GM21723 (cell line): ENCODE measurements around the gene HYAL2.

Source experiments
- ATAC-seq: cut with Tn5 transposase; IDR thresholded peaks from one replicate; pipeline ENCODE4 v1.9.1; 2021; ENCODE audit warnings: mild to moderate bottlenecking, moderate library complexity; ENCODE audit not compliant: unreplicated experiment

HYAL2 gene

DNA sequence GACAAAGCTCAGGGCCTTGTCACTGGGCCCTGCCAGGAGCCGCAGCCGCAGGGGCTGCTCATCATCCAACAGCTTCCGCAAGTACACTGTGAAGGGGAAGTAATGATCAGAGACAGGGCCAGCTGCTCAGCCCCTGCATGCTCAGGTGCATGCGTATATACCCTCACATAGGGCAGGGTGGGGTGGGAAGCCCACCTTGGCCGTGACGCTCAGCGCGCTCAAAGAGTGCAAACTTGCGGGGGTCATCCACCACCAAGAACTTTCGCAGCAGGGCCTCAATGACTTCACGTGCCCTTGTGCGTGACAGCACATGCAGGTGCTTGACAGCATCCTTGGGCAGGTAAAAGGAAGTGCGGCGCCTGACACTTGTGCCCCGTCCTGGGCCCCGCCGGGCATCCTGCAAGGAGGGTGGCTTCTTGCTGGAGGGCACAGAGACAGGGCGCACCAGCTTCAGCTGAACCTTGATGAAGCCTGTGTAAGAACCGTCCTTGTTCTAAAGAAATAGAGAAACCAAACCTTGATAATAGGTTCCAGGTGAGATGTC, 8.9 kb upstream of the HYAL2 start:
- ATAC-seq: no peak

DNA sequence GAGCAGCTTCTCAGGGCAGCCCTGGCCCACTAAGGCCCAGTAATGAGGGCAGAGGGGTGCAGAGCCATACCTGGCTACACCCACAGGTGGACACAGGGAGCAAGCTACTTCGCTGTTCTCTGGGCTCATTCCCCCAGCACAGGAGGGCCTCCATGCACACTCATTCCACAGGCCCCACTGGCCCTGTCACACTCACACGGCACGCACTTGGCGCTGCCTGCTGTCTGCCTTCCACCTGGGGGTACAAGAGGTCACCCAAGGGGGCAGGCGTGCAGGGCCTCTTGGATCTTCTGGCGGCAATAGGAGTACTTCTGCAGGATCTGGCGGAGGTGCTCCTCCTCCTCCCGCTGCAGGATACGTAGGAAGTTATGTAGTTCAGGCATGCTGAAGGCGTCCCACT, 7.8 kb upstream of the HYAL2 start:
- no peak for ATAC-seq

GRCh38 chr3:50327943-50328691, 5.6 kb upstream of the HYAL2 start, which contains the start of gene TUSC2:
TUSC2 (minus strand) TSS chr3:50328223; CDS start chr3:50328099, 124 bp downstream.
- ATAC-seq: peak; percentile 85

DNA sequence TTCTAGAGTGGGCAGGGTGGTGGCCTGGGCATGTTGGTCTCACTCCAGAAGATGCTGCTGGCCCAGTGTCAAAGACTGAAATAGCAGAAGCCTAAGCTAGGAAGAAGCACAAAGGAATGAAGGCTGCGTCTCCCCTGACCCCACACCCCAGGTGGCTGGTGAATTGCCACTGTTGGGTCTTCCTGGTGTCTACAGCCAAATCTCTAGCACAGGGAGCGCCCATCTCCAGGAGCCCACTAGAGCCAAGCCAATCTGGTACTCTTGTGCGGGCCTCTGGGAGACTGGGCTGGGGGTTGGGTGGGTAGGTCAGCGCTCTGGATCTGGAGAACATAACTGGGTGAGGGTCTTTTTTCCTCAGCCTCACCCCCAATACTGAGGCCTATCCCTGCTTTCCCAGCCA, 4.6 kb upstream of the HYAL2 start:
- no peak for ATAC-seq

DNA sequence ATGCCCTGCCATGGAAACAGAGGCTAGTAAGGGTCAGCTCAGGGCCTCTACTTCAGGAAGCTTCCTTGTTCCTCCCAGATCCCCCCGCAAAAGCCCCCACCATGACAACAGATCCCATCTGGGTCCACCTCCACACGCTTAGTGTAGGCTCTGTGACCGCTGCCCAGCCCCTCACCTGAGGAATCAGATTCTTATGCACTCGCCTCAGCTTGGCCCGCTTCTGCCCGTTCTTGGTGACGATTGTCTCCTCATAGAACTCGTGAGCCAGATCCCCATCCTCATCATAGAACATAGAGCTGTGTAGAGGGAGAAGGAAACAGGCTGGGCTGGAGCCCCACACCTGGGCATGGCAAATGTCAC, 3.6 kb upstream of the HYAL2 start:
- no peak for ATAC-seq

GRCh38 chr3:50325497-50326181, 3.1 kb upstream of the HYAL2 start:
- no peak for ATAC-seq

DNA sequence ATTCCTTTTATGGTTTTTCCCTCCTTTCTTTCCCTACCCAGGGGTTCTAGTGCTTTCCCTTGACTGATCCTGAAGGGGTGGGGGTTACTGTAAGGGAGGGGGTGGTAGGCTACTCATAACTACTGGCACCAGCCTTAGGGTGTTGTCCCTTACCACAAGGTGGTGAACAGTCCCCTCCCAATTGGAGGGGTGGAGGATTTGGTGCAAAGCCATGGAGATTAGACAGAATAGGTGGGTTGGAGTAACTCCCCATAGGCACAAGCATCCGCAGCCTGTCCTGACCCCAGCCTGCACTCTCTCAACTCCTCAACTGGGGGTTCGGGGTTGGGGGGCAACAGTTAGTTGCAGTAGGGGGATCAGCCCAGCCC, 2.6 kb upstream of the HYAL2 start:
- ATAC-seq: no peak

GRCh38 chr3:50324351-50325112, 2.0 kb upstream of the HYAL2 start:
- no peak for ATAC-seq

- no peak for ATAC-seq
These were observed 1.2 kb upstream of the HYAL2 start for GRCh38 chr3:50323614-50324199.

- ATAC-seq: no peak
These were observed 601 bp upstream of the HYAL2 start for GRCh38 chr3:50323092-50323600.

- ATAC-seq: no peak
These were observed 495 bp downstream of the HYAL2 start for GRCh38 chr3:50322115-50322385.

GRCh38 chr3:50321336-50322114, 1.0 kb downstream of the HYAL2 start:
- peak; percentile 82 for ATAC-seq

- peak; percentile 50 for ATAC-seq
These were observed 1.7 kb downstream of the HYAL2 start for GRCh38 chr3:50320853-50321335.

DNA sequence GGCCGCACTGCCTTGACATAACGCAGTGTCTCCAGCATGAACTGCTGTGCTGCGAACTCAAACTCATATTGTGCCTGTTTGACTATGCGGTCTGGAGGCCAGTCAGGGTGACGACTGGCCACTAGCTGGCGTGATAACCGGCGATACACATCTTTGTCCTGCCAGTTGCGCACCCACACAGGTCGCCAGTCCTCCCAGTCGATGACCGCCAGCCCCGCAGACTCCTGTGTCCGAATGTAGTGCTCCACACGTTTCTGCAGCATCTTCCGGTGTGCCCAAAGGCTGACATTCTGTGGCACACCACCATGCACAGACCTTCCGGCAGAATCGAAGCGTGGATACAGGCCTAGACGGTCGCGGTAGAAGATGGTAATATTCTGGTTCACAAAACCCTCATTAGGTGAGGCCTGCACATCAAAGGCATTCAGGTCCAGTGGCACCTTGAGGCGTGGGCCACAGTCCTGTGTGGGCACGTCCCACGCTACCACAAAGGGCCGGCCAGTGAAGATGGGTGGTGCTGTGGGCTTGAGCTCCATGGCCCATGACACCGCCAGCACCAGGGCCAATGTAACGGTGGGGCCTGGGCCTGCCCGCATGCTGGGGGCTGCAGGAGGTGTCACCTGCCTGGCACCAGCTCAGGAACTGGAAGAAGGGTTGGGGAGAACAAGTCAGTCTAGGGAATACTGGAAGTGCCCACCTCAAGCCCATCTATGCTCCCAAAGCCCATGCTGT, 2.5 kb downstream of the HYAL2 start:
- no peak for ATAC-seq

GRCh38 chr3:50319181-50319893, 3.2 kb downstream of the HYAL2 start:
- no peak for ATAC-seq

DNA sequence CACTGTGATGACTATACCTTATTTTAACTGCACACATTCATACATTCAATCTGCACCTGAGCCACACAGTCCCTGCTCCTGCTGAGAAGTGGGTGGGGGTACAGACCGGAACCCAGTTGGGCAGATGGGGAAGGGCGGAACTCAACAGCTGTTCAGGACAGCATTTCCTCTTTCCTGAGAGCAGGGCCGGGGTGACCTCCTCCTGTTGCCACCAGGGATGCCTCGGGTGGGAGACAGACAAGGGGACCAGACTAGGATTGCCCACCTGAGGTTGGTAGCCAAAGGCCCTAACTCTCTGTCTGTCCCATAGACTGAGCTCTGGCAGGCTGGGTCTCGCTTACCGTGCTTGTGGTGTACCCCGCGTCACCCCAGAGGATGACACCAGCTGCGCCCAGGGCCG, 3.9 kb downstream of the HYAL2 start:
- no peak for ATAC-seq

DNA sequence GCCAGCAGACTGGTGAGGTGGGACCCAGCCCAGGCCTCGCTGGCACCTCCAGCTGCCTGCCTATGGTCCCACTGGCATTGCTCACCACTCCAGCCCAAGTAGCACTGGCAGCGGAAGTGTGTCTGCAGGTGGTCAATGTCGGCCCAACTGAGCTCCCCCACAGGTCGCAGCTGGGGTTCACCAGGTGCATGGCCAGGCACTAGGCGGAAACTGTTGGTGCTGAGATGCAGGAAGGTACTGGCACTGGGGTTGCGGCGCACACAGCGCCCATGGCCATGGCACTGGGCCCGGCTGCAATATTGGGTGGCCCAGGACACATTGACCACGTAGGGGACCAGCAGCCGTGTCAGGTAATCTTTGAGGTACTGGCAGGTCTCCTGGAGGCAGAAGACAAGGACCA, 4.4 kb downstream of the HYAL2 start:
- ATAC-seq: no peak

DNA sequence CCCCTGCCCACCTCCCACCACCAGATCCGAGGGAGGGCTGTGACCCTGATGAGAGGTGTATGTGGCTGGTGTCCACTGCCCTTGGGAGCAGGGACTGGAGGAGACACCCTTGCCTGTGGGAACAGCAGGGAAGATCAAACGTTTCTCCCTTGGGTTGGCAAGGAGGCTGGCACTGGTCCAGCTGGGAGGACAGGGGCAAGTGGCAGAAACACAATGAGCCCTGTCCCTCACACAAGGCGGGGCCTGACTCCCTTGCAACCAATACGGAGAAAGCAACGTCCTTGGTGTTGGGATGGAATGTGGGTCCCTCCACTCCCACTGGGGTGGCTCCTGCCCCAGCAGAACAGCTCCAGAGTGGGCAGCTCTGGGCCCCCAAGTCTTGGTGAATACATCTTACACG, 5.2 kb downstream of the HYAL2 start:
- no peak for ATAC-seq

GRCh38 chr3:50316657-50317242, 5.8 kb downstream of the HYAL2 start:
- no peak for ATAC-seq
